ENCODE measurements around the gene HAP1. TPM values are rescaled to one million over a fixed set of nuclear protein-coding genes. Genes with fewer than 3 reads are reported as not detected.
"Not testable (repeated sequence)": the region's sequence is repeated elsewhere in the genome, so short reads cannot be mapped to it uniquely, and the experiment has no call there.

Gene HAP1
- total RNA-seq, 1 donor from 2014 or later, result 0.96 TPM

DNA sequence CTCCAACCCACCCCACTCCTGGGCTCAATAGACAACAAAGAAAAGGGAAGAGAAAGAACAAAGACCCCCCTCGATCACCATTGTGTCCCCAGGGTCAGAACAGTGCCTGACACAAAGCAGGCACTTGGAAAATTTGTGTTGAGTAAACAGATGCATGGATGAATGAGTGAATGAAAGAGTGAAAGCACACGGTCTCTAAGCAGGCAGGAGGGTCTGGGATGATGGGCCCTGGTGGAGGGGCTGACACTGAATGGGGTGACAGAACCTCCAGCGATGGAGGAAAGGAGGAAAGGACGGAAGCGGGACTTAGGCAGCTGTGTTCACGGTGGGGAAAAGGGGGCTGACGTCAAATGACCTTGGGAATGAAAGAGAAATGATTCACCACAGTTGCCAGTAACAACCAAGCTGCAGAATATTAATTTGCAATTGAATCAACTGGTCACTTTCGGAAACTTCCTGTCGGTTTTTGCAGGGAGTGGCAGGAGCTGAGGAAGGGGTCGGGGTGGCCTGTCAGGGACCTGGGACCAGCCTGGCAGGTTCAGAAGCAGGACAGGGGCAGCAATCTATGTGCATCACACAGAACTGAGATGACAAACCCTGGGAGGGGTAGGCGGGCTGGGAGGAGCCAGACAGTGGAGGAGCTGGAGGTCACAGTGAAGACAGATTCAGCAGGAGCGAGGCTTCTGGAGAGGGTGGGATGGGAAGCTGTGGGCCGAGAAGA lies 29.0 kb downstream of the HAP1 start:
- no peak overlapping the region for H3K4me3 ChIP-seq (ENCODE audit: low read depth, low read length)
- no peak for DNase-seq (ENCODE audit: low read depth)
- TF ChIP-seq CTCF (IDR thresholded peaks at IDR 0.05; ENCODE audit: insufficient read depth, low read length, poor library complexity, severe bottlenecking), result no peak
- H3K27me3 ChIP-seq (ENCODE audit: control insufficient read depth, insufficient read depth, low read length), result no peaks in the 10 kb centered on the region
- H3K36me3 ChIP-seq (ENCODE audit: control insufficient read depth, insufficient read depth, low read length), result no peaks in the 10 kb centered on the region

DNA sequence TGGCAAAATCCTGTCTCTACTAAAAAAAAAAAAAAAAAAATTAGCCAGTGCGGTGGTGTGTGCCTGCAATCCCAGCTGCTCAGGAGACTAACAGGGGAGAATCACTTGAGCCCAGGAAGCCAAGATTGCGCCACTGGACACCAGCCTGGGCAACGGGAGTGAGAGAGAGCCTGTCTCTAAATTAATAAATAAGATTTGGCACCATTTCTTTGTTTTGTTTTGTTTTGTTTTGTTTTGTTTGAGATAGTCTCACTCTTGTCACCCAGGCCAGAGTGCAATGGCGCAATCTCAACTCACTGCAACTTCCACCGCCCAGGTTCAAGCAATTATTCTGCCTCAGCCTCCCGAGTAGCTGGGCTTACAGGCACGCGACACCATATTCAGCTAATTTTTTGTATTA lies 31.7 kb downstream of the HAP1 start:
- DNase-seq (ENCODE audit: low read depth), result no peak
- H3K27me3 ChIP-seq (ENCODE audit: control insufficient read depth, insufficient read depth, low read length), result no peaks in the 10 kb centered on the region
- no peak overlapping the region for H3K4me3 ChIP-seq (ENCODE audit: low read depth, low read length)
- H3K36me3 ChIP-seq (ENCODE audit: control insufficient read depth, insufficient read depth, low read length), result no peaks in the 10 kb centered on the region
- no peak for TF ChIP-seq CTCF (IDR thresholded peaks at IDR 0.05; ENCODE audit: insufficient read depth, low read length, poor library complexity, severe bottlenecking)

GRCh38 chr17:41700843-41701242 lies 33.6 kb downstream of the HAP1 start:
- H3K4me3 ChIP-seq (ENCODE audit: low read depth, low read length); H3K36me3 ChIP-seq (ENCODE audit: control insufficient read depth, insufficient read depth, low read length); DNase-seq (ENCODE audit: low read depth); H3K27me3 ChIP-seq (ENCODE audit: control insufficient read depth, insufficient read depth, low read length): not testable (repeated sequence)

GRCh38 chr17:41697122-41697962 lies 37.1 kb downstream of the HAP1 start:
- no peak for DNase-seq (ENCODE audit: low read depth)

GRCh38 chr17:41695954-41696757 lies 38.3 kb downstream of the HAP1 start:
- H3K27me3 ChIP-seq (ENCODE audit: control insufficient read depth, insufficient read depth, low read length), result no peaks in the 10 kb centered on the region
- DNase-seq (ENCODE audit: low read depth), result no peak
- peaks cover under 1% of the 10 kb centered on the region for H3K36me3 ChIP-seq (ENCODE audit: control insufficient read depth, insufficient read depth, low read length)
- TF ChIP-seq CTCF (IDR thresholded peaks at IDR 0.05; ENCODE audit: insufficient read depth, low read length, poor library complexity, severe bottlenecking), result peak; percentile 81
- H3K4me3 ChIP-seq (ENCODE audit: low read depth, low read length), result no peak overlapping the region

More at GRCh38 chr17:41697122-41697962, 37.1 kb downstream of the HAP1 start:
- Histone ChIP-seq H3K36me3 (ENCODE audit: control insufficient read depth, insufficient read depth, low read length) (no peaks in the 10 kb centered on the region), H3K27me3 (ENCODE audit: control insufficient read depth, insufficient read depth, low read length) (no peaks in the 10 kb centered on the region), H3K4me3 (ENCODE audit: low read depth, low read length) (no peak overlapping the region)
- TF ChIP-seq CTCF (IDR thresholded peaks at IDR 0.05; ENCODE audit: insufficient read depth, low read length, poor library complexity, severe bottlenecking), result no peak

Measured in kidney epithelial cell (primary cell).